ENCODE data around the gene DLGAP3.

Gene DLGAP3

GRCh38 chr1:34929853-34930701 lies 627 bp upstream of the DLGAP3 start:
- in situ Hi-C loops (cut with MboI; ENCODE audit: low sequenced_read_pairs): no loop called here

- in situ Hi-C loops (cut with MboI; ENCODE audit: low sequenced_read_pairs): no loop called here
Observed at GRCh38 chr1:34928699-34929496, 552 bp downstream of the DLGAP3 start.

DNA sequence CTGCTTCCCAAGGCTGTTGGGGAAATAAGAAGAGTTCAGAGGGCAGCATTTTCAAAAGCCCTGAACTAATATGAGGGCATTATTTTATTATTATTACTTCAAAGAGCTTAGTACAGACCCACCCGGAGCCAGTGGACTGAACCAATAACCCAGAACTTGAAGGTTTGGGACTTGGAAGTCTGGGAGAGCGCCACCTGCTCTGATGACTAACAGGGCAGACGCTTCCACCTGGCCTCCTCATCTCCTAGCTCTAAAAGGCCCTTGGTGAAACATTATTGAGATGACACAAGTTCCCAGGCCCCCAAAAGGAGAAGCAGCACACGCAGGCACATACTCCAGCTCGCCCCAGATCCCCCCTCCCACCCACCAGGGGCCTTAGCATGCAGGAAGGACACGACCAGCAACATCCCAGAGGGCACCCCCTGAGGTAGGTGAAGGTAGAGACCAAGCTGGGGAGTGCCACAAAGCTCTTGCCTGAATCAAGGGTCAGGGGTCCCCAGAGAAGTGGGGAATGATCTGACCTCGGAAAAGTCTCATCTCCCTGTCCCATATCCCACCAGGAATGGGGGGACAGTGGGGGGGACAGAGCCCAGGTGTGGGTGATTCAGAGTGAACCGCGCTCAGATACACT lies 1.3 kb downstream of the DLGAP3 start:
- in situ Hi-C loops (cut with MboI; ENCODE audit: low sequenced_read_pairs): no loop called here

- in situ Hi-C loops (cut with MboI; ENCODE audit: low sequenced_read_pairs): no loop called here
Observed at GRCh38 chr1:34927316-34927715, 2.1 kb downstream of the DLGAP3 start.

DNA sequence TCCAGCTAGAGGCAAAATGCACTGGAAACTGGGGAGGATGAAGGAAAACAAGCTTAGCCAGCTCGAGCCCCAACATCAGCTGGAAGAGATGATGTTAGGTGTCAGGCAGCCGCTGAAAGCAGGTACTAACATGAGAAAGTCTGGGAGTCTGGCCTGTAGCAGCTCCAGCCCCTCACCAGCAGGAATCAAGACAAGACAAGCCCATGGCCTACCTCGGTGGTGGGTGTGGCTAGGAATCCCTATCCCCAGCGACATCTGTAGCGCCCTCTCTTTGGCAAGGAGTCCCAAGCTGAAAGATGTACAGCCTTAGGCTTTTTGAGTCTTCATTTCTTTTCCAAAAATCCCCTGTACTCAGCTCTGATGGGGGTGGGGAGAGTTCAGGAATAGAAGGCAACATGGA lies 2.6 kb downstream of the DLGAP3 start:
- in situ Hi-C loops (cut with MboI; ENCODE audit: low sequenced_read_pairs): no loop called here

GRCh38 chr1:34926156-34926555 lies 3.3 kb downstream of the DLGAP3 start:
- in situ Hi-C loops (cut with MboI; ENCODE audit: low sequenced_read_pairs): no loop called here

- in situ Hi-C loops (cut with MboI; ENCODE audit: low sequenced_read_pairs): no loop called here
Observed at GRCh38 chr1:34925730-34926129, 3.7 kb downstream of the DLGAP3 start.

- in situ Hi-C loops (cut with MboI; ENCODE audit: low sequenced_read_pairs): no loop called here
Observed at GRCh38 chr1:34924759-34925555, 4.5 kb downstream of the DLGAP3 start.

DNA sequence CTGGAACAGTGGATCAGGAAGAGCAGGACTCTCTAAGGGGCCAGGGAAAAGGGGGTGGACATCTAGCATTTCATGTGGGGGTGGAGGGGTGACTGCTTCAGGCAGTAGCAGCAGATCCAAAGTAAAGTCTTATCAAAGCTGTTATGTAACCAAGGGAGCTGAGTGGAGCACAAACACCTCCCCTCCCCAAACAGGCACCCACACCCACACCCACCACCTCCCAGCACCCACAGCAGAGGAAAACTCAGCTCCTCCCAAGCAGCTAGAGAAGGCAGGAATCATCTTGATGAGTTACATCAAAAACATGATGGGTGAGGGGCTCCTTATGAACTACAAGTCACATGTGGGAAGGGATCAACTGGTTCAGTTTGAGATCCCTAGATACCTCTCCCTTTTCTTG lies 6.0 kb downstream of the DLGAP3 start:
- in situ Hi-C loops (cut with MboI; ENCODE audit: low sequenced_read_pairs): no loop called here

DNA sequence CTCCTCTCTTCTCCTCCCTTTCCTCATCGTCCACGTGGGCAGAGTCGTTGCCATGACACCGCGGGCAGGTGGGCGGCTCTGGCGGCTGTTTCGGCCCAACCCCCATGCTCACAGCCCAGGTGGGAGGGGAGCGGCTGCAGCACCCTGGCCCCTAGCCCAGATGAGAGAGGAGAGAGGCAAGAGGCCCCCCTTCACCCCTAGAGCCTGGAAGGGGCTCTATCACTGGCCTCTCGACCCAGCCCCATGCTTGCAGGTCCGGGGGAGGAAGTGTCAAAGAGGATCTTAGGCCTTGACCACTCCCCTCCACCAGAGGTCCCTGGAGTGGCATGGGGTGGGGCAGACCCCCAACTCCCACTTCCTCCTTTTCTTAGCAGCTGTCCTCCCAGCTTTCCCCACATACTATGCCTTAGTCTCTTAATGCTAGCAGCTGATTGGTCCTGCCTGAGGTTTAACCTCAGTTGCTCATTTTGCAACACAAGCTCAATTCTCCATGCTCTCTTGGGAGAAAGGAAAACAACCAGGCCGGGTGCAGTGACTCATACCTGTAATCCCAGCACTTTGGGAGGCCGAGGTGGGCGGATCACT lies 10.4 kb downstream of the DLGAP3 start:
- in situ Hi-C loops (cut with MboI; ENCODE audit: low sequenced_read_pairs): no loop called here

- in situ Hi-C loops (cut with MboI; ENCODE audit: low sequenced_read_pairs): no loop called here
Observed at GRCh38 chr1:34918386-34918976, 11.0 kb downstream of the DLGAP3 start.

DNA sequence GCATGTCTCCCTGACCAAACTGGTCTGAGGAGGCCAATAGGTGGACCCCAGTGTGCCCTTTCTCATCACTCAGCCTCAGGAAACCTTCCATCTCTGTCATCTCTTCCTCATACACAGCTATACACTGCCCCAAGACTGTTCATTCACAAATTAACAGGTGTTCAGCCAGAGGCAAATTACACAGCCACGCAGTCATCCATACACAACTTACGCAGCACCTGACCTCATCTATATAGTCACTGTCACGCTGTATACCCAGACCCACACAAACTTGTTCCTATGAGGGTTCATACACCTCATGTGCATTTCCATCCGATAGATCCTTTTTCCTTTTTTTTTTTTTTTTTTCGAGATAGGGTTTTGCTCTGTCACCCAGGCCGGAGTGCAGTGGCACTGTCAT lies 12.4 kb downstream of the DLGAP3 start:
- in situ Hi-C loops (cut with MboI; ENCODE audit: low sequenced_read_pairs): no loop called here

GRCh38 chr1:34916104-34916503 lies 13.3 kb downstream of the DLGAP3 start:
- in situ Hi-C loops (cut with MboI; ENCODE audit: low sequenced_read_pairs): no loop called here

GRCh38 chr1:34915521-34915920 lies 13.9 kb downstream of the DLGAP3 start:
- in situ Hi-C loops (cut with MboI; ENCODE audit: low sequenced_read_pairs): no loop called here

DNA sequence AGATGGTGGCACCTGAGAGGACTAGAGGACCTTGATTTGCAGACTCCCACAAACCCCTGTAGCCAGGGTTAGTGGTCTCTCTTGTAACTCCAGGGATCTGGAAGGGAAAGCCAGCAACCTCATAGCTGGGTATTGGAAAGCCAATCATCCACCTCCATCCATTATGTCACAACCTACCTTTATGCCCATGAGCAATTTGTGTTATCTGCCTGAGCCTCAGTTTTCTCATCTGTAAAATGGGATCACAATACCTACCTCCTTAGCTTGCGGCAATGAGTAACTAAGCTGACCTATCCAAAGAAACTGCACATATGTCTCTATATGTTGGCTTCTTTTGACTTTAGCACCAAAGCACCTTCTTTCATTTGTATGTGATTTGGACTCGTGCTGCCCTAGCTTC lies 14.5 kb downstream of the DLGAP3 start:
- in situ Hi-C loops (cut with MboI; ENCODE audit: low sequenced_read_pairs): no loop called here

GRCh38 chr1:34911465-34911864 lies 18.0 kb downstream of the DLGAP3 start:
- in situ Hi-C loops (cut with MboI; ENCODE audit: low sequenced_read_pairs): no loop called here

- in situ Hi-C loops (cut with MboI; ENCODE audit: low sequenced_read_pairs): no loop called here
Observed at GRCh38 chr1:34910425-34910824, 19.0 kb downstream of the DLGAP3 start.

DNA sequence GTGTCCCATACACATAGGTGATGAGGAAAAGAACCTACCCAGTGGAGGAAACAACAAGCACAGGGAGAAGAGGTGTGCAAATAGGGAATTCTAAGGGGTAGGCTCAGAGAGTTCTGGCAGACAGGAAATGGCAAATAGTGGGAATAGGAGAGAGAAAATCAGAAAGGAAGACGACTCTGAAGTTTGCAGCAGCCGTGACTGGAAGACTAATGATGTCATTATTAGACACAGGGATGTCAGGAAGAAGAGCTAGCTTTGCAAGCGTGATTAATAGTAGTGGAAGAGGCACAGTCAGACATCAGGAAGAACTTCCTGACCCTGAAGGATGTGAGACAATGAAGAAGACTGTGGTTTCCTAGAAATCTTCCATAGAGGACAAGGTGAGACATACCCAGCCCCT lies 21.1 kb downstream of the DLGAP3 start:
- in situ Hi-C loops (cut with MboI; ENCODE audit: low sequenced_read_pairs): no loop called here

DNA sequence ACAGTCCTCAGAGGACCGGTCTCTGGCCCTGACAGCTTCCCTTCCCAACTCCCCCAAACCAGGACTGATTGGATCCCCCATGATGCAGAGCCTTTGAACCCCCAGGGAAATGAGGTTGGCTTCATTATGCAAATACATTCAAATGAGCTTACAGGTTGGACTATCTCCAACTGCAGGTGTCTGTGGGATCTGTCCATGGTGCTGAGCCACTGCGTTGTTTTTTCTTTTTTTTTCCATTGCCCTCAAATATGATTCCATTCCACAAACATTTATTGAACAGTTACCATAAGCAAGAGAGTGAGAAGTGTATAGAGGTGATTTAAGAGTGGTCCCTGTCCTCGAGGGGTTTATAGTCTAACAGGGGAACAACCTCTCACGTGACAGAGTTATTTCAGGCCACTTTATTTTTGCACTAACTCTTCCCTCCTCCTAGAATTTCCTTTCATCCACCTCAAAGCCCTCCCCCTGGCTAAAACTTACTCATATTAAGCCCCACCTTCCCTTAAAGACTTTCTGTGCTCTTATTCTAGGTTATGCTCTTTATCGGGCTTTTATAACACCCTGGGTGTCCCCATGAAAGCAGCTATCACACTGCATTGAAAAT lies 21.9 kb downstream of the DLGAP3 start:
- in situ Hi-C loops (cut with MboI; ENCODE audit: low sequenced_read_pairs): no loop called here

DNA sequence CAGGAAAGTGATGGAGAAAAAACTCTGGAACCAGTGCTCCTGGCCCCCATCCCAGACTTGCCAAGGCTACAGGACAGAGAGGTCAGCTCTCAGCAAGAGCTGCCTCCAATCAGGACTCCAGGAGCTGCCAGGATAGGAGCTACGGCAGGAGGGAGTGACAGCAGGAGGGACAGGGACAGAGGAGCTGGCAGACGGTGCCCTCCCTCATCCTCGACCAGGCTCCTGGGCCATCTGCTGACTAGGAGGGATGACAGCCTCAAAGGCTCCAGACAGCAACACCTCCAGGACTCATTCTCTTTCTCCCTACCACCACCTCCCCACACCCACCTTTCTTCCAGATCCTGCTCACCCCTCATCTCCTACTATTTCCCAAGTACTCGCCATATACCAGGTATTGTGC lies 22.7 kb downstream of the DLGAP3 start:
- in situ Hi-C loops (cut with MboI; ENCODE audit: low sequenced_read_pairs): no loop called here
